GM12878 (cell line): ENCODE measurements around the gene PBRM1. TPM values are rescaled to one million over a fixed set of nuclear protein-coding genes. Genes with fewer than 3 reads are reported as not detected.

Experiments used
- ATAC-seq: fragments of 200-7000 bp; cut with Tn5 transposase; 3 replicates; pipeline ENCODE4 v1.9.1; 2020; ENCODE audit warnings: mild to moderate bottlenecking, moderate library complexity
- BruUV-seq: library from RNA; stranded (reverse); fragments of 400-500 nt; replicated peaks from 2 replicates; lab custom pipeline; 2021; lab: Mats Ljungman, UMichigan
- CTCF ChIA-PET: fragments of 300-600 bp; sonication (Branson Sonifier 250); formaldehyde crosslinking; extraction: SDS; loops from one replicate; lab custom pipeline; 2021; ENCODE audit warnings: inconsistent platforms; lab: Yijun Ruan, JAX
- POLR2A ChIA-PET: fragments of 350-600 bp; formaldehyde crosslinking; extraction: SDS; loops from one replicate; lab custom pipeline; 2021; ENCODE audit warnings: inconsistent platforms; lab: Charles Lee
- RAD21 ChIA-PET: fragments of 300-600 bp; sonication (Branson Sonifier 250); formaldehyde crosslinking; loops from one replicate; lab custom pipeline; 2023; ENCODE audit warnings: antibody characterized with exemption; ENCODE audit not compliant: unreplicated experiment; lab: Charles Lee
- SMC1A ChIA-PET: fragments of 300-600 bp; sonication (Branson Sonifier 250); formaldehyde crosslinking; loops from one replicate; lab custom pipeline; 2023; ENCODE audit not compliant: unreplicated experiment, uncharacterized antibody; lab: Charles Lee
- DNase-seq: peaks from one replicate; pipeline ENCODE4 v3.0.0-alpha.2; 2011; ENCODE audit warnings: low read depth, low spot score
- FAIRE-seq: peaks from 3 replicates; lab custom pipeline; 2011; peaks lifted over from hg19 to GRCh38; lab: Jason Lieb, UNC
- H2AFZ ChIP-seq: 2 replicates; pipeline ENCODE4 v1.6.0; 2011; ENCODE audit warnings: low read depth, low read length, control low read depth; ENCODE audit not compliant: control insufficient read depth
- H3K27ac ChIP-seq: 2 replicates; pipeline ENCODE4 v1.5.1; 2011; ENCODE audit warnings: control low read depth; ENCODE audit not compliant: control insufficient read depth, insufficient read depth
- H3K27me3 ChIP-seq, 2 experiments: replicated peaks in 1 of 2; 2 replicates each; pipeline versions ENCODE4 v1.6.0 to v1.6.1; 2011; ENCODE audit warnings: low read length in 1 of 2; ENCODE audit not compliant: control insufficient read depth in 2 of 2, insufficient read depth in 2 of 2
- H3K36me3 ChIP-seq, 2 experiments: 2 replicates each; pipeline ENCODE4 v1.5.1; 2011; ENCODE audit warnings: low read length in 1 of 2; ENCODE audit not compliant: control insufficient read depth in 2 of 2, insufficient read depth in 2 of 2
- H3K4me1 ChIP-seq: 2 replicates; pipeline ENCODE4 v1.6.1; 2011; ENCODE audit warnings: mild to moderate bottlenecking, low read length, moderate library complexity, mixed read lengths; ENCODE audit not compliant: control insufficient read depth, insufficient read depth
- H3K4me2 ChIP-seq: 2 replicates; pipeline ENCODE4 v1.6.0; 2011; ENCODE audit warnings: control low read depth; ENCODE audit not compliant: control insufficient read depth, insufficient read depth
- H3K4me3 ChIP-seq: fragments of 200-600 bp; sonication (generic); 2 replicates; pipeline ENCODE4 v1.5.1; 2016
- H3K79me2 ChIP-seq: 2 replicates; pipeline ENCODE4 v1.6.0; 2011; ENCODE audit warnings: low read length; ENCODE audit not compliant: control insufficient read depth, insufficient read depth
- H3K9ac ChIP-seq: 2 replicates; pipeline ENCODE4 v1.8.0; 2011; ENCODE audit warnings: low read length, control low read depth, mixed read lengths; ENCODE audit not compliant: control insufficient read depth, insufficient read depth
- H3K9me3 ChIP-seq: replicated peaks from 3 replicates; pipeline ENCODE4 v1.5.1; 2011; ENCODE audit warnings: mild to moderate bottlenecking, low read length; ENCODE audit not compliant: control insufficient read depth, insufficient read depth
- H4K20me1 ChIP-seq: 2 replicates; pipeline ENCODE4 v1.6.0; 2011; ENCODE audit not compliant: control insufficient read depth, insufficient read depth
- CBX5 ChIP-seq: sonication (generic); IDR thresholded peaks from 2 replicates; pipeline ENCODE4 v1.6.1; 2016; ENCODE audit warnings: low read depth, moderate library complexity, mild to moderate bottlenecking, inconsistent platforms
- FOXM1 ChIP-seq: IDR thresholded peaks from 2 replicates; pipeline ENCODE4 v1.6.1; 2012; ENCODE audit warnings: low read depth, mild to moderate bottlenecking, inconsistent platforms, low read length, moderate library complexity
- PAX8 ChIP-seq: fragments of 450-650 bp; IDR thresholded peaks from 2 replicates; pipeline ENCODE4 v1.6.1; 2017; ENCODE audit warnings: mild to moderate bottlenecking, moderate library complexity
- RB1 ChIP-seq: fragments of 450-650 bp; formaldehyde crosslinking; IDR thresholded peaks from 2 replicates; pipeline ENCODE4 v1.6.1; 2017; ENCODE audit warnings: mild to moderate bottlenecking, borderline replicate concordance
- ZNF384 ChIP-seq: IDR thresholded peaks from 2 replicates; pipeline ENCODE4 v1.6.1; 2012; ENCODE audit warnings: low read depth, mild to moderate bottlenecking, low read length, improper control_type of control experiment, borderline replicate concordance
- WGBS: methylation state at CpG from one replicate; pipeline ENCODE4 v1.1.6; 2016; ENCODE audit warnings: low lambda C conversion rate; ENCODE audit not compliant: insufficient replicate concordance, insufficient coverage; ENCODE audit errors: missing lambda C conversion rate; 5-methylcytosine and 5-hydroxymethylcytosine counted together
- in situ Hi-C: fragments of 300-500 bp; cut with MboI; formaldehyde crosslinking; loops from 9 replicates; pipeline ENCODE4 v1.14.3; 2018; ENCODE audit warnings: mixed read lengths
- intact Hi-C: fragments of 100-400 bp; cut with micrococcal nuclease; formaldehyde crosslinking; loops from one replicate; pipeline ENCODE4 v1.14.2; 2022; ENCODE audit not compliant: unreplicated experiment
- polyA plus RNA-seq, 11 experiments: library from polyadenylated mRNA; depleted of rRNA in 4 of 11; unstranded in 6 of 11; stranded (reverse) in 5 of 11; fragments of >200 nt; fragmentation: Nextera tagmentation in 4 of 11; fragmentation: Illumina TruSeq in 1 of 11; extraction: Ambion mirVana in 4 of 11; extraction: Trizol in 1 of 11; gene quantifications; 1 replicate in 1 of 11; 2 replicates in 10 of 11; pipeline versions ENCODE4 v1.2.1 to v1.2.3, GENCODE V29; 2011 to 2016; ENCODE audit warnings: inconsistent platforms in 2 of 11, missing spikeins in 2 of 11, low read depth in 1 of 11
- total RNA-seq, 4 experiments: library from RNA; depleted of rRNA in 3 of 4; stranded (reverse); fragments of >200 nt in 3 of 4; fragmentation: Illumina TruSeq in 1 of 4; extraction: Trizol in 1 of 4; gene quantifications; 2 replicates each; pipeline versions ENCODE4 v1.2.1 to v1.2.3, GENCODE V29; 2013 to 2021
- TF ChIP-seq, protein P1 (sequence below): fragments of 450-650 bp; IDR thresholded peaks from 2 replicates; pipeline ENCODE4 v1.6.1; 2017; ENCODE audit warnings: mild to moderate bottlenecking, moderate library complexity
- TF ChIP-seq, protein P2 (sequence below): IDR thresholded peaks from 2 replicates; pipeline ENCODE4 v1.6.1; 2012; ENCODE audit warnings: improper control_type of control experiment, low read depth, low read length; ENCODE audit not compliant: insufficient replicate concordance
- TF ChIP-seq, protein P3 (sequence below): fragments of 450-650 bp; conservative IDR thresholded peaks from 2 replicates; pipeline ENCODE4 v1.6.1; 2017; ENCODE audit warnings: mild to moderate bottlenecking, moderate library complexity
- TF ChIP-seq, protein P4 (sequence below): IDR thresholded peaks from 2 replicates; pipeline ENCODE4 v1.6.1; 2011; ENCODE audit warnings: mild to moderate bottlenecking, low read depth, low read length, moderate library complexity; ENCODE audit not compliant: insufficient replicate concordance

Gene PBRM1
- total and polyA plus RNA-seq, 10 of the 15 experiments (the other 5 are each of a cell fraction or from before 2014, with no cell fraction given) = 8.9 to 88.9 (median 39.3) TPM

DNA sequence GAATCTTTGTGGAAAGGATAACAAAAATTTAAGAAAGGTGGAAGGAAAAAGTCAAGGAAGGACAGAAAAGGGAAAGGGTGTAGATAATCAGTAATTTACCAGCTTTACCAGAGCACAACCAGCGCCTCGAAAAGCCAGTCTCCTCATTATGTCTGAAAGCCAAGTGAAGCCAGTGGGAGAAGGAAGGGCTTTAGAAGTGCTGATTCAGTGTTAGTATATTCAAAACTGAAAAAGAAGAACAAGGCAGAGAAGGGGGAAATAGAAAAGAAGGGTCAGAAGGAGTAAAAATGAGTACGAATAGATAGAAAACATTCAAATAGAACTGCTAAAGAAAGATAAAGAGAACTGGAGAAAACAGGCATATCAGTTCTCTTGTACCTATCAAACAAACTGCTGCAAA, 4.1 kb downstream of the PBRM1 start:
- no TSS peak for BruUV-seq
- in situ Hi-C loops = no loop called here
- no peak for DNase-seq
- RAD21 ChIA-PET = interaction anchor here (1.0 to 1.5 kb wide), 3 partner anchors 93 to 269 kb away, joined by 3 to 5 read pairs (median 3); no protein-coding TSS in a partner anchor
- Histone ChIP-seq H3K27ac (peak overlapping the region; percentile 75), H3K9ac (peak overlapping the region; percentile 43; the same call in 1 of the 2 replicates), H3K4me3 (peak overlapping the region; percentile 48), H3K4me1 (peaks cover 17% of the 10 kb centered on the region), H3K4me2 (peak overlapping the region; percentile 88), H3K27me3 (no peaks in the 10 kb centered on the region), H3K79me2 (peaks cover 69% of the 10 kb centered on the region), H4K20me1 (no peaks in the 10 kb centered on the region), H2AFZ (no peak overlapping the region), H3K9me3 (no peaks in the 10 kb centered on the region), H3K36me3 (peaks cover 0 to 17% of the 10 kb centered on the region in 2 experiments; a peak in 3 of 4 replicates)
- 27% methylated on average over 3 of the region's 3 CpGs for WGBS
- no peak for ATAC-seq
- FAIRE-seq = no peak
- SMC1A ChIA-PET = interaction anchor here (1.0 to 1.2 kb wide), 2 partner anchors 10 kb away, joined by 3 to 4 read pairs; no protein-coding TSS in a partner anchor
- CTCF ChIA-PET = interaction anchor here (0.8 to 2.2 kb wide), 4 partner anchors 10 to 233 kb away, joined by 3 to 9 read pairs (median 4); no protein-coding TSS in a partner anchor
- POLR2A ChIA-PET = interaction anchor here (0.7 to 1.6 kb wide), 3 partner anchors 10 to 295 kb away, joined by 3 to 5 read pairs (median 5); no protein-coding TSS in a partner anchor
- intact Hi-C loops = loop anchor here (10.0 kb wide), 1 partner anchor 227 kb away; the partner anchor contains the start of genes NISCH and TNNC1
- TF ChIP-seq, protein P1, sequence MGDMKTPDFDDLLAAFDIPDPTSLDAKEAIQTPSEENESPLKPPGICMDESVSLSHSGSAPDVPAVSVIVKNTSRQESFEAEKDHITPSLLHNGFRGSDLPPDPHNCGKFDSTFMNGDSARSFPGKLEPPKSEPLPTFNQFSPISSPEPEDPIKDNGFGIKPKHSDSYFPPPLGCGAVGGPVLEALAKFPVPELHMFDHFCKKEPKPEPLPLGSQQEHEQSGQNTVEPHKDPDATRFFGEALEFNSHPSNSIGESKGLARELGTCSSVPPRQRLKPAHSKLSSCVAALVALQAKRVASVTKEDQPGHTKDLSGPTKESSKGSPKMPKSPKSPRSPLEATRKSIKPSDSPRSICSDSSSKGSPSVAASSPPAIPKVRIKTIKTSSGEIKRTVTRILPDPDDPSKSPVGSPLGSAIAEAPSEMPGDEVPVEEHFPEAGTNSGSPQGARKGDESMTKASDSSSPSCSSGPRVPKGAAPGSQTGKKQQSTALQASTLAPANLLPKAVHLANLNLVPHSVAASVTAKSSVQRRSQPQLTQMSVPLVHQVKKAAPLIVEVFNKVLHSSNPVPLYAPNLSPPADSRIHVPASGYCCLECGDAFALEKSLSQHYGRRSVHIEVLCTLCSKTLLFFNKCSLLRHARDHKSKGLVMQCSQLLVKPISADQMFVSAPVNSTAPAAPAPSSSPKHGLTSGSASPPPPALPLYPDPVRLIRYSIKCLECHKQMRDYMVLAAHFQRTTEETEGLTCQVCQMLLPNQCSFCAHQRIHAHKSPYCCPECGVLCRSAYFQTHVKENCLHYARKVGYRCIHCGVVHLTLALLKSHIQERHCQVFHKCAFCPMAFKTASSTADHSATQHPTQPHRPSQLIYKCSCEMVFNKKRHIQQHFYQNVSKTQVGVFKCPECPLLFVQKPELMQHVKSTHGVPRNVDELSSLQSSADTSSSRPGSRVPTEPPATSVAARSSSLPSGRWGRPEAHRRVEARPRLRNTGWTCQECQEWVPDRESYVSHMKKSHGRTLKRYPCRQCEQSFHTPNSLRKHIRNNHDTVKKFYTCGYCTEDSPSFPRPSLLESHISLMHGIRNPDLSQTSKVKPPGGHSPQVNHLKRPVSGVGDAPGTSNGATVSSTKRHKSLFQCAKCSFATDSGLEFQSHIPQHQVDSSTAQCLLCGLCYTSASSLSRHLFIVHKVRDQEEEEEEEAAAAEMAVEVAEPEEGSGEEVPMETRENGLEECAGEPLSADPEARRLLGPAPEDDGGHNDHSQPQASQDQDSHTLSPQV = no peak
- TF ChIP-seq PAX8 = no peak
- TF ChIP-seq ZNF384 = no peak
- TF ChIP-seq, protein P2, sequence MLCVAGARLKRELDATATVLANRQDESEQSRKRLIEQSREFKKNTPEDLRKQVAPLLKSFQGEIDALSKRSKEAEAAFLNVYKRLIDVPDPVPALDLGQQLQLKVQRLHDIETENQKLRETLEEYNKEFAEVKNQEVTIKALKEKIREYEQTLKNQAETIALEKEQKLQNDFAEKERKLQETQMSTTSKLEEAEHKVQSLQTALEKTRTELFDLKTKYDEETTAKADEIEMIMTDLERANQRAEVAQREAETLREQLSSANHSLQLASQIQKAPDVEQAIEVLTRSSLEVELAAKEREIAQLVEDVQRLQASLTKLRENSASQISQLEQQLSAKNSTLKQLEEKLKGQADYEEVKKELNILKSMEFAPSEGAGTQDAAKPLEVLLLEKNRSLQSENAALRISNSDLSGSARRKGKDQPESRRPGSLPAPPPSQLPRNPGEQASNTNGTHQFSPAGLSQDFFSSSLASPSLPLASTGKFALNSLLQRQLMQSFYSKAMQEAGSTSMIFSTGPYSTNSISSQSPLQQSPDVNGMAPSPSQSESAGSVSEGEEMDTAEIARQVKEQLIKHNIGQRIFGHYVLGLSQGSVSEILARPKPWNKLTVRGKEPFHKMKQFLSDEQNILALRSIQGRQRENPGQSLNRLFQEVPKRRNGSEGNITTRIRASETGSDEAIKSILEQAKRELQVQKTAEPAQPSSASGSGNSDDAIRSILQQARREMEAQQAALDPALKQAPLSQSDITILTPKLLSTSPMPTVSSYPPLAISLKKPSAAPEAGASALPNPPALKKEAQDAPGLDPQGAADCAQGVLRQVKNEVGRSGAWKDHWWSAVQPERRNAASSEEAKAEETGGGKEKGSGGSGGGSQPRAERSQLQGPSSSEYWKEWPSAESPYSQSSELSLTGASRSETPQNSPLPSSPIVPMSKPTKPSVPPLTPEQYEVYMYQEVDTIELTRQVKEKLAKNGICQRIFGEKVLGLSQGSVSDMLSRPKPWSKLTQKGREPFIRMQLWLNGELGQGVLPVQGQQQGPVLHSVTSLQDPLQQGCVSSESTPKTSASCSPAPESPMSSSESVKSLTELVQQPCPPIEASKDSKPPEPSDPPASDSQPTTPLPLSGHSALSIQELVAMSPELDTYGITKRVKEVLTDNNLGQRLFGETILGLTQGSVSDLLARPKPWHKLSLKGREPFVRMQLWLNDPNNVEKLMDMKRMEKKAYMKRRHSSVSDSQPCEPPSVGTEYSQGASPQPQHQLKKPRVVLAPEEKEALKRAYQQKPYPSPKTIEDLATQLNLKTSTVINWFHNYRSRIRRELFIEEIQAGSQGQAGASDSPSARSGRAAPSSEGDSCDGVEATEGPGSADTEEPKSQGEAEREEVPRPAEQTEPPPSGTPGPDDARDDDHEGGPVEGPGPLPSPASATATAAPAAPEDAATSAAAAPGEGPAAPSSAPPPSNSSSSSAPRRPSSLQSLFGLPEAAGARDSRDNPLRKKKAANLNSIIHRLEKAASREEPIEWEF = no peak
- TF ChIP-seq, protein P3, sequence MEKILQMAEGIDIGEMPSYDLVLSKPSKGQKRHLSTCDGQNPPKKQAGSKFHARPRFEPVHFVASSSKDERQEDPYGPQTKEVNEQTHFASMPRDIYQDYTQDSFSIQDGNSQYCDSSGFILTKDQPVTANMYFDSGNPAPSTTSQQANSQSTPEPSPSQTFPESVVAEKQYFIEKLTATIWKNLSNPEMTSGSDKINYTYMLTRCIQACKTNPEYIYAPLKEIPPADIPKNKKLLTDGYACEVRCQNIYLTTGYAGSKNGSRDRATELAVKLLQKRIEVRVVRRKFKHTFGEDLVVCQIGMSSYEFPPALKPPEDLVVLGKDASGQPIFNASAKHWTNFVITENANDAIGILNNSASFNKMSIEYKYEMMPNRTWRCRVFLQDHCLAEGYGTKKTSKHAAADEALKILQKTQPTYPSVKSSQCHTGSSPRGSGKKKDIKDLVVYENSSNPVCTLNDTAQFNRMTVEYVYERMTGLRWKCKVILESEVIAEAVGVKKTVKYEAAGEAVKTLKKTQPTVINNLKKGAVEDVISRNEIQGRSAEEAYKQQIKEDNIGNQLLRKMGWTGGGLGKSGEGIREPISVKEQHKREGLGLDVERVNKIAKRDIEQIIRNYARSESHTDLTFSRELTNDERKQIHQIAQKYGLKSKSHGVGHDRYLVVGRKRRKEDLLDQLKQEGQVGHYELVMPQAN = no peak
- TF ChIP-seq CBX5 = no peak
- TF ChIP-seq FOXM1 = no peak
- TF ChIP-seq RB1 = no peak
- TF ChIP-seq, protein P4, sequence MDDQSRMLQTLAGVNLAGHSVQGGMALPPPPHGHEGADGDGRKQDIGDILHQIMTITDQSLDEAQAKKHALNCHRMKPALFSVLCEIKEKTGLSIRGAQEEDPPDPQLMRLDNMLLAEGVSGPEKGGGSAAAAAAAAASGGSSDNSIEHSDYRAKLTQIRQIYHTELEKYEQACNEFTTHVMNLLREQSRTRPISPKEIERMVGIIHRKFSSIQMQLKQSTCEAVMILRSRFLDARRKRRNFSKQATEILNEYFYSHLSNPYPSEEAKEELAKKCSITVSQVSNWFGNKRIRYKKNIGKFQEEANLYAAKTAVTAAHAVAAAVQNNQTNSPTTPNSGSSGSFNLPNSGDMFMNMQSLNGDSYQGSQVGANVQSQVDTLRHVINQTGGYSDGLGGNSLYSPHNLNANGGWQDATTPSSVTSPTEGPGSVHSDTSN = no peak
